GDM1 (cell line): ENCODE results near the gene ARMC9.

Source experiments
- DNase-seq: peaks from one replicate; lab custom pipeline; 2025; lab: John Stamatoyannopoulos, UW

Gene ARMC9

GRCh38 chr2:231315896-231316295 is 117.5 kb downstream of the ARMC9 start:
- DNase-seq = no peak

GRCh38 chr2:231317579-231317978 is 119.1 kb downstream of the ARMC9 start:
- no peak for DNase-seq

GRCh38 chr2:231318436-231318835 is 120.0 kb downstream of the ARMC9 start:
- DNase-seq = no peak

- no peak for DNase-seq
Measured at GRCh38 chr2:231318954-231319353, 120.5 kb downstream of the ARMC9 start.

- DNase-seq = no peak
Measured at GRCh38 chr2:231319867-231320266, 121.4 kb downstream of the ARMC9 start.

GRCh38 chr2:231321021-231321420 is 122.6 kb downstream of the ARMC9 start:
- DNase-seq = no peak

- peak; percentile 73 for DNase-seq
Measured at GRCh38 chr2:231321556-231322334, 123.3 kb downstream of the ARMC9 start.

- no peak for DNase-seq
Measured at GRCh38 chr2:231323316-231323715, 124.9 kb downstream of the ARMC9 start.

- DNase-seq = no peak
Measured at GRCh38 chr2:231325826-231326225, 127.4 kb downstream of the ARMC9 start.

- no peak for DNase-seq
Measured at GRCh38 chr2:231326404-231326803, 128.0 kb downstream of the ARMC9 start.

GRCh38 chr2:231330311-231330710 is 131.9 kb downstream of the ARMC9 start:
- DNase-seq = no peak

GRCh38 chr2:231331533-231331932 is 133.1 kb downstream of the ARMC9 start:
- no peak for DNase-seq

- DNase-seq = no peak
Measured at GRCh38 chr2:231332388-231332787, 134.0 kb downstream of the ARMC9 start.

- no peak for DNase-seq
Measured at GRCh38 chr2:231332872-231333500, 134.6 kb downstream of the ARMC9 start.

- no peak for DNase-seq
Measured at GRCh38 chr2:231334179-231334930, 135.9 kb downstream of the ARMC9 start.

- DNase-seq = no peak
Measured at GRCh38 chr2:231334981-231335380, 136.6 kb downstream of the ARMC9 start.

- no peak for DNase-seq
Measured at GRCh38 chr2:231335591-231335990, 137.2 kb downstream of the ARMC9 start.

- DNase-seq = no peak
Measured at GRCh38 chr2:231336236-231336635, 137.8 kb downstream of the ARMC9 start.

GRCh38 chr2:231336700-231337099 is 138.3 kb downstream of the ARMC9 start:
- no peak for DNase-seq

GRCh38 chr2:231337807-231338759 is 139.7 kb downstream of the ARMC9 start:
- DNase-seq = no peak

GRCh38 chr2:231339316-231339715 is 140.9 kb downstream of the ARMC9 start:
- no peak for DNase-seq

- no peak for DNase-seq
Measured at GRCh38 chr2:231341100-231341499, 142.7 kb downstream of the ARMC9 start.
